SIG-M5 treated with dmso at 0.1 percent for 504 hours (cell line): ENCODE results near the gene IQGAP2.
"Not testable (repeated sequence)": the region's sequence is repeated elsewhere in the genome, so short reads cannot be mapped to it uniquely, and the experiment has no call there.

Experiments
- DNase-seq: peaks from one replicate; lab custom pipeline; 2025; ENCODE audit not compliant: unreplicated experiment; lab: John Stamatoyannopoulos, UW

Gene IQGAP2

GRCh38 chr5:76735762-76736545 lies 332.9 kb downstream of the IQGAP2 start:
- DNase-seq, result no peak

- DNase-seq, result no peak
Observed at GRCh38 chr5:76736679-76737556, 333.8 kb downstream of the IQGAP2 start.

- DNase-seq, result no peak
Observed at GRCh38 chr5:76737846-76738245, 334.8 kb downstream of the IQGAP2 start.

- DNase-seq, result not testable (repeated sequence)
Observed at GRCh38 chr5:76741506-76741905, 338.4 kb downstream of the IQGAP2 start.

- no peak for DNase-seq
Observed at GRCh38 chr5:76742583-76742982, 339.5 kb downstream of the IQGAP2 start.

- no peak for DNase-seq
Observed at GRCh38 chr5:76744632-76745031, 341.5 kb downstream of the IQGAP2 start.

GRCh38 chr5:76745670-76746069 lies 342.6 kb downstream of the IQGAP2 start:
- DNase-seq, result no peak

GRCh38 chr5:76746677-76747076 lies 343.6 kb downstream of the IQGAP2 start:
- no peak for DNase-seq

GRCh38 chr5:76747706-76748105 lies 344.6 kb downstream of the IQGAP2 start:
- no peak for DNase-seq

GRCh38 chr5:76751291-76751690 lies 348.2 kb downstream of the IQGAP2 start:
- no peak for DNase-seq

- DNase-seq, result no peak
Observed at GRCh38 chr5:76754668-76755078, 351.6 kb downstream of the IQGAP2 start.

GRCh38 chr5:76755779-76756637 lies 352.9 kb downstream of the IQGAP2 start:
- DNase-seq, result no peak

GRCh38 chr5:76757049-76757448 lies 354.0 kb downstream of the IQGAP2 start:
- DNase-seq, result no peak
